Lower lobe of right lung (tissue), 2 donors: ENCODE data around the gene ACOT12. TPM values are rescaled to one million over a fixed set of nuclear protein-coding genes. Genes with fewer than 3 reads are reported as not detected.

ENCODE experiments used
- ATAC-seq, 2 donors: fragments of 200-7000 bp; cut with Tn5 transposase; one replicate each; pipeline ENCODE4 v1.9.1; 2020 to 2022; ENCODE audit warnings: mild to moderate bottlenecking in 2 of 2, moderate library complexity in 2 of 2
- DNase-seq: peaks from one replicate; pipeline ENCODE4 v3.0.0-alpha.2; 2020
- H3K27ac ChIP-seq: fragments of 200-600 bp; one replicate; pipeline ENCODE4 v1.8.0; 2022
- H3K27me3 ChIP-seq: fragments of 200-600 bp; one replicate; pipeline ENCODE4 v1.8.0; 2022; ENCODE audit warnings: low read depth
- H3K36me3 ChIP-seq: fragments of 200-600 bp; one replicate; pipeline ENCODE4 v1.8.0; 2022; ENCODE audit warnings: mild to moderate bottlenecking
- H3K4me1 ChIP-seq: fragments of 200-600 bp; one replicate; pipeline ENCODE4 v1.8.0; 2022
- H3K4me3 ChIP-seq: fragments of 200-600 bp; one replicate; pipeline ENCODE4 v1.8.0; 2022; ENCODE audit warnings: mild to moderate bottlenecking
- H3K9me3 ChIP-seq: fragments of 200-600 bp; one replicate; pipeline ENCODE4 v1.8.0; 2022
- intact Hi-C: fragments of 100-400 bp; cut with DNase I; formaldehyde crosslinking; loops from one replicate; pipeline ENCODE4 v1.11.0; 2022
- total RNA-seq: library from RNA; stranded (reverse); fragmentation: NEBNext Ultra II Directional; extraction: Animal tissue kit (Norgen Biotek cat#: 25700); gene quantifications from one replicate; pipeline ENCODE4 v1.2.1, GENCODE V29; 2021
- TF ChIP-seq, protein P1 (sequence below): fragments of 200-600 bp; IDR thresholded peaks from one replicate; pipeline ENCODE4 v1.8.0; 2022; ENCODE audit warnings: antibody characterized with exemption, mild to moderate bottlenecking
- donor health status: DM: no; HTN: yes; CAD: no; lungs with severe emphysema.

The ACOT12 gene
- total RNA-seq, 1 donor from 2014 or later = not detected

DNA sequence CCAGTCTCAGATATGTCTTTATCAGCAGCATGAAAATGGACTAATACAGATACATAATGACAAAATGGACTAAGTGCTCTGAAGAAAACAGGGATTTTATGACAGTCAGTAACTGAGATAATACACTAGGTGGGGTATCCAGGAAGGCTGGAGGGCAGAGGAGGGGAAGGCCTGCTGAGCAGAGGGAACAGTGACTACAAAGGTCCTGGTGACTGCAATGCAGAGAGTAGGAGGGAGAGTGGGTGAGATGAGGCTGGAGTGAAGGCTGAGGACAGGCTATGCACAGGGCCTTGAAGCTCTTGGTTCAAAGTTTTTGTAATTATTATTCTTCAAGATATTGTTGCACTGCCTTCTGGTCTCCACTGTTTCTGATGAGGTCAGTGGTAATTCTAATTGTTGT is 4.9 kb downstream of the ACOT12 start:
- ATAC-seq = no peak

DNA sequence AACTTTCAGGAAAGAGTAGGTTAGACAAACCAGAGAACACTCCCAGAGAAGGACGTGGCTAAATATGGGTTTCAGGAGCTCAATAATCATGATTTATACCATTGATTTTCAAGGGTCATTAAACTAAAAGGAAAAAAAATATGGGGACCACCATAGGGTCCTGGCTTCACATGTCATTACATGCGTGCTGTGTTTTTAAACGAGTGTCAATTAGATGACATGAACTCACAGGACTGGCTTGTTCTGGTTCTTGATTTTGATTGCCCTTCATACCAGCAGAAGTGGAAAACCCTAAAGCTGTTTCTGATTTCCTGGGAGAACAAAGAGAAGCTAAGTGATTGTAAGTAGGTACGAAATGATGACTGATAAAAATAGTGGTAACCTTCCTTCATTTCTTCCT is 5.8 kb downstream of the ACOT12 start:
- TF ChIP-seq, protein P1, sequence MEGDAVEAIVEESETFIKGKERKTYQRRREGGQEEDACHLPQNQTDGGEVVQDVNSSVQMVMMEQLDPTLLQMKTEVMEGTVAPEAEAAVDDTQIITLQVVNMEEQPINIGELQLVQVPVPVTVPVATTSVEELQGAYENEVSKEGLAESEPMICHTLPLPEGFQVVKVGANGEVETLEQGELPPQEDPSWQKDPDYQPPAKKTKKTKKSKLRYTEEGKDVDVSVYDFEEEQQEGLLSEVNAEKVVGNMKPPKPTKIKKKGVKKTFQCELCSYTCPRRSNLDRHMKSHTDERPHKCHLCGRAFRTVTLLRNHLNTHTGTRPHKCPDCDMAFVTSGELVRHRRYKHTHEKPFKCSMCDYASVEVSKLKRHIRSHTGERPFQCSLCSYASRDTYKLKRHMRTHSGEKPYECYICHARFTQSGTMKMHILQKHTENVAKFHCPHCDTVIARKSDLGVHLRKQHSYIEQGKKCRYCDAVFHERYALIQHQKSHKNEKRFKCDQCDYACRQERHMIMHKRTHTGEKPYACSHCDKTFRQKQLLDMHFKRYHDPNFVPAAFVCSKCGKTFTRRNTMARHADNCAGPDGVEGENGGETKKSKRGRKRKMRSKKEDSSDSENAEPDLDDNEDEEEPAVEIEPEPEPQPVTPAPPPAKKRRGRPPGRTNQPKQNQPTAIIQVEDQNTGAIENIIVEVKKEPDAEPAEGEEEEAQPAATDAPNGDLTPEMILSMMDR = no peak

More for the DNA sequence above, 4.9 kb downstream of the ACOT12 start:
- H3K27me3 ChIP-seq = peaks cover 40% of the 10 kb centered on the region
- no peak overlapping the region for H3K27ac ChIP-seq
- no peaks in the 10 kb centered on the region for H3K9me3 ChIP-seq
- peaks cover 9% of the 10 kb centered on the region for H3K4me1 ChIP-seq
- DNase-seq = no peak
- no peak overlapping the region for H3K4me3 ChIP-seq
- intact Hi-C loops = no loop called here
- no peaks in the 10 kb centered on the region for H3K36me3 ChIP-seq
- TF ChIP-seq, protein P1 = no peak

DNA sequence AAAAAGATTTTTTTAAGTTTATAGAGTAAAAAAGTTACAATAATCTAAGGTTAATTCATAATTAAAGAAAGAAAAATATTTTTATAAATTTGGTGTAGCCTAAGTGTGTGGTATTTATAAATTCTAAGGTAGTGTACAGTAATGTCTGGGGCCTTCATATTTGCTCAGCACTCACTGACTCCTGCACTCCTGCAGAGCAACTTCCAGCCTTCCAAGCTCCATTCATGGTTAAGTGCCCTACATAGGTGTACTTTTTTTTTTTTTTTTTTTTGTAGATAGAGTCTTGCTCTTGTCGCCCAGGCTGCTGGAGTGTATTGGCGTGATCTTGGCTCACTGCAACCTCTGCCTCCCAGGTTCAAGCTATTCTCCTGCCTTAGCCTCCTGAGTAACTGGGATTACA is 10.1 kb downstream of the ACOT12 start:
- intact Hi-C loops = no loop called here
- DNase-seq (no peak), ATAC-seq (no peak)
- no peaks in the 10 kb centered on the region for H3K4me1 ChIP-seq
- H3K4me3 ChIP-seq = no peak overlapping the region
- H3K9me3 ChIP-seq = no peaks in the 10 kb centered on the region
- H3K27me3 ChIP-seq = no peaks in the 10 kb centered on the region
- no peak overlapping the region for H3K27ac ChIP-seq
- TF ChIP-seq, protein P1 = no peak
- no peaks in the 10 kb centered on the region for H3K36me3 ChIP-seq

More for the DNA sequence above, 5.8 kb downstream of the ACOT12 start:
- ATAC-seq (no peak), DNase-seq (no peak)
- Histone ChIP-seq H3K36me3 (no peaks in the 10 kb centered on the region), H3K27ac (no peak overlapping the region), H3K27me3 (peaks cover 32% of the 10 kb centered on the region), H3K9me3 (no peaks in the 10 kb centered on the region), H3K4me3 (no peak overlapping the region), H3K4me1 (peaks cover under 1% of the 10 kb centered on the region)
- intact Hi-C loops = no loop called here

DNA sequence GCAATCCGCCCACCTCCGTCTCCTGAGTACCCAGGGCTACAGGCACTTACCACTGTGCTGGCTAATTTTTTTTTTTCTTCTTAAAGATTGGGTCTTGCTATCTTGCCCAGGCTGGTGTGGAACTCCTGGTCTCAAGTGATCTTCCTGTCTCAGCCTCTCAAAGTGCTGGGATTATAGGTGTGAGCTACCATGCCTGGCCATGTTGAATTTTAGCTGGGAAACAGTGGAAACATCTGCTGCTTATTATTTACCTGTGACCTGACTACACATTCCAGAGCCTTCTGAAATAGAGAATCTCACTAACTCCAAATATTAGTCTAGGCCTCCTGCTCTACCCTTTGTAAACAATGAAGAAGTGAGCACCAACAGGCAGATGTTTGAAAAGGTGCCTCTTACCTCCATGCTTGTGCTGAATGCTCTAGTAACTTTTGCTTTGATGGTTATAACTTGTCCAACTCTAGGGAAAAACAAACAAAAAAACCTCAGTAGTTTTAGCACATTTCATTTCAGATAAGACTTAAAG is 22.5 kb downstream of the ACOT12 start:
- TF ChIP-seq, protein P1 = no peak
- no peak for ATAC-seq

DNA sequence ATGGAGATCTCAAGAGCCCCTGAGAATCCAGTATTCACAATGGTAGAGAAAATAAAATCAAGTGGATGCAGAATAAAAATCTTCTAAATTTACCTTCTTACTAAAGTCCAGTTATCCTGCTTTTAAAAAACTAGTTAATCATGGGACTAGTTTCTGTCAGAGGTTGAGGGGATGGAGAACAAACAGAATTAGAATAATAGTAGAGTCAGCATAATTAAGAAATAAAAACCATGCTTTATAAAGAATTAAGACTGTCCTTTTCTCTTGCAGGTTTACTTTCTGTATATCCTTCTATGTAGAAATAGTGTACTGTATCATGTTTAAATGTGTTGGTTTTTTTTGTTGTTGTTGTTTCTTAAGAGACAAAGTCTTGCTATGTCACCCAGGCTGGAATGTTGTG is 23.0 kb downstream of the ACOT12 start:
- H3K36me3 ChIP-seq = no peaks in the 10 kb centered on the region
- no peaks in the 10 kb centered on the region for H3K4me1 ChIP-seq
- no peak for ATAC-seq
- TF ChIP-seq, protein P1 = no peak
- H3K27ac ChIP-seq = no peak overlapping the region
- no peak for DNase-seq
- no peaks in the 10 kb centered on the region for H3K27me3 ChIP-seq
- intact Hi-C loops = no loop called here
- H3K4me3 ChIP-seq = no peak overlapping the region
- no peaks in the 10 kb centered on the region for H3K9me3 ChIP-seq

More for the DNA sequence above, 22.5 kb downstream of the ACOT12 start:
- H3K27ac ChIP-seq = no peak overlapping the region
- no peak for DNase-seq
- H3K9me3 ChIP-seq = no peaks in the 10 kb centered on the region
- no peaks in the 10 kb centered on the region for H3K27me3 ChIP-seq
- no peaks in the 10 kb centered on the region for H3K36me3 ChIP-seq
- intact Hi-C loops = no loop called here
- no peaks in the 10 kb centered on the region for H3K4me1 ChIP-seq
- H3K4me3 ChIP-seq = no peak overlapping the region

DNA sequence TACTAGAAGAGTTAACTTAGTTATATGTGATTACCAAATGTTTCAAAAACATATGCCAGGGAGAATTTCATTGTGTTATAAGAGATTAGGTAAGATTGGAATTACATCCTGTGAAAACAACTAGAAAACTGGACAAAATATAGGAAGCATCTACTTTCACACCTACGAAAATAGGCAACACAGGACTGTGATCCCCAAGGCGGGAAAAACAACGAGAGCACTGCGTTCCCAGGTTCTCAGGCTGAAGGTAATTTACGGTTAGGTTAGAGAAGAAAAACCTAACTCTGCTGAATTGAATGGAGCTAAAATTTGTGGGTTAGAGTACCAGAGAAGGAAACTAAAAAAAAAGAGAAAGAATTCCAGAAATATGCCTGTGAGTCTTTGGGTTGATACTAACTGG is 28.4 kb downstream of the ACOT12 start:
- no peak overlapping the region for H3K4me3 ChIP-seq
- intact Hi-C loops = no loop called here
- TF ChIP-seq, protein P1 = no peak
- no peak for ATAC-seq
- DNase-seq = no peak
- no peaks in the 10 kb centered on the region for H3K9me3 ChIP-seq
- H3K4me1 ChIP-seq = no peaks in the 10 kb centered on the region
- H3K27me3 ChIP-seq = no peaks in the 10 kb centered on the region
- H3K27ac ChIP-seq = no peak overlapping the region
- no peaks in the 10 kb centered on the region for H3K36me3 ChIP-seq
